ENCODE results near the gene PFDN1. TPM values are rescaled to one million over a fixed set of nuclear protein-coding genes. Genes with fewer than 3 reads are reported as not detected.

PFDN1 gene
- total and polyA plus RNA-seq, 7 donors = 35.9 to 115 (median 55.0) TPM

GRCh38 chr5:140251527-140251973, 51.4 kb downstream of the PFDN1 start:
- 42 to 65% (median 42%) methylated on average over 5 of the region's 5 CpGs for WGBS, 3 donors
- intact Hi-C loops (cut with DNase I) = no loop called here

DNA sequence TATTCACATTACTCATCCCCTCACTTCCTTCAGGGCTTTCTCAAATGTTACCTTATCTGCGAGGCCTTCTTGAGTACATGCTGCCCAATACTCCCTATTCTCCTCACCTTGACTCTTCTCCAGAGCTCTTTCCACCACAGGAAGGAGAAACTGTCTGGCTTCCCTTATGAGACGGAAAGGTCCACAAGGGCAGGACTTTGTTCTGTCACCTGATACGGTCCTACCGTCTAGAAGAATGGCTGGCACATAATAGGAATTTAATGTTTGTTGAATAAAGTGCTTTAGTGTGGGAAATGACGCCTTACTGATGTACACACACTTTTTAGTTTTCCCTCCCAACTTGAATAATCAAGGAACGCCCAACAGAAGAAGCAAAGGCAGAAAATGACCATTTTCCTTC, 52.5 kb downstream of the PFDN1 start:
- 56 to 61% (median 60%) methylated on average over 6 of the region's 6 CpGs for WGBS, 3 donors
- peak overlapping the region; percentile 88 for H3K27ac ChIP-seq
- DNase-seq (no peak), ATAC-seq (no peak)
- H3K4me3 ChIP-seq = no peak overlapping the region
- H3K27me3 ChIP-seq (ENCODE audit: insufficient read depth in 3 of 3, low read length in 2 of 3) = no peaks in the 10 kb centered on the region
- H3K4me1 ChIP-seq = peaks cover 68% of the 10 kb centered on the region
- intact Hi-C loops (cut with DNase I) = no loop called here
- peaks cover 0 to 15% of the 10 kb centered on the region in 2 donors for H3K36me3 ChIP-seq (ENCODE audit: insufficient read depth in 1 of 2, low read depth in 1 of 2)
- H3K9me3 ChIP-seq = no peaks in the 10 kb centered on the region
- TF ChIP-seq, protein P1, sequence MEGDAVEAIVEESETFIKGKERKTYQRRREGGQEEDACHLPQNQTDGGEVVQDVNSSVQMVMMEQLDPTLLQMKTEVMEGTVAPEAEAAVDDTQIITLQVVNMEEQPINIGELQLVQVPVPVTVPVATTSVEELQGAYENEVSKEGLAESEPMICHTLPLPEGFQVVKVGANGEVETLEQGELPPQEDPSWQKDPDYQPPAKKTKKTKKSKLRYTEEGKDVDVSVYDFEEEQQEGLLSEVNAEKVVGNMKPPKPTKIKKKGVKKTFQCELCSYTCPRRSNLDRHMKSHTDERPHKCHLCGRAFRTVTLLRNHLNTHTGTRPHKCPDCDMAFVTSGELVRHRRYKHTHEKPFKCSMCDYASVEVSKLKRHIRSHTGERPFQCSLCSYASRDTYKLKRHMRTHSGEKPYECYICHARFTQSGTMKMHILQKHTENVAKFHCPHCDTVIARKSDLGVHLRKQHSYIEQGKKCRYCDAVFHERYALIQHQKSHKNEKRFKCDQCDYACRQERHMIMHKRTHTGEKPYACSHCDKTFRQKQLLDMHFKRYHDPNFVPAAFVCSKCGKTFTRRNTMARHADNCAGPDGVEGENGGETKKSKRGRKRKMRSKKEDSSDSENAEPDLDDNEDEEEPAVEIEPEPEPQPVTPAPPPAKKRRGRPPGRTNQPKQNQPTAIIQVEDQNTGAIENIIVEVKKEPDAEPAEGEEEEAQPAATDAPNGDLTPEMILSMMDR (IDR thresholded peaks at IDR 0.05) = no peak

More at GRCh38 chr5:140251527-140251973, 51.4 kb downstream of the PFDN1 start:
- DNase-seq (peak in 1 of 2 donors; percentile 49), ATAC-seq (peak; percentile 49 to 82 (median 74))
- Histone ChIP-seq H3K4me3 (no peak overlapping the region), H3K27me3 (ENCODE audit: insufficient read depth in 3 of 3, low read length in 2 of 3) (no peaks in the 10 kb centered on the region), H3K4me1 (peaks cover 61% of the 10 kb centered on the region), H3K36me3 (ENCODE audit: insufficient read depth in 1 of 2, low read depth in 1 of 2) (peaks cover 0 to 11% of the 10 kb centered on the region in 2 donors), H3K27ac (peak overlapping the region; percentile 88), H3K9me3 (no peaks in the 10 kb centered on the region)
- TF ChIP-seq, protein P1 (IDR thresholded peaks at IDR 0.05) = no peak

DNA sequence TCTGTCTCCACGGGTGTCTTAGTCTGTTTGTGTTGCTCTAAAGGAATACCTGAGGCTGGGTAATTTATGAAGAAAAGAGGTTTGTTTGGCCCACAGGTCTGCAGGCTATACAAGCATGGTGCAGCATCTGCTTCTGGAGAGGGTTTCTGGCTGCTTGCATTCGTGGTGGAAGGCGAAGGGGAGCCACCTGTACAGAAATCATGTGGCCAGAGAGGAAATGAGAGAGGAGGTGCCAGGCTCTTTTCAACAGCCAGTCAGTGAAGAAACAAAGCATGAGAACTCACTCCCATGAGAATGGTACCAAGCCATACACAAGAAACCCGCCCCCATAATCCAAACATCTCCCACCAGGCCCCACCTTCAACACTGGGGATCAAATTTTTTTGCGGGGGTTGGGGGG, 53.4 kb downstream of the PFDN1 start:
- Histone ChIP-seq H3K27me3 (ENCODE audit: insufficient read depth in 3 of 3, low read length in 2 of 3) (no peaks in the 10 kb centered on the region), H3K36me3 (ENCODE audit: insufficient read depth in 1 of 2, low read depth in 1 of 2) (peaks cover 0 to 22% of the 10 kb centered on the region in 2 donors), H3K4me3 (no peak overlapping the region), H3K4me1 (peaks cover 76% of the 10 kb centered on the region), H3K27ac (peak overlapping the region; percentile 88), H3K9me3 (no peaks in the 10 kb centered on the region)
- intact Hi-C loops (cut with DNase I) = loop anchor here in 1 of 2 donors (10.0 kb wide), 1 partner anchor 45 kb away; no protein-coding TSS in a partner anchor
- ATAC-seq (no peak), DNase-seq (no peak)
- 73 to 75% (median 74%) methylated on average over 5 of the region's 5 CpGs for WGBS, 3 donors
- TF ChIP-seq, protein P1 (IDR thresholded peaks at IDR 0.05) = no peak

GRCh38 chr5:140248414-140248813, 54.5 kb downstream of the PFDN1 start:
- DNase-seq (no peak), ATAC-seq (no peak)
- intact Hi-C loops (cut with DNase I) = loop anchor here in 1 of 2 donors (10.0 kb wide), 1 partner anchor 46 kb away; no protein-coding TSS in a partner anchor
- 58 to 77% (median 59%) methylated on average over 3 of the region's 3 CpGs for WGBS, 3 donors
- Histone ChIP-seq H3K4me3 (no peak overlapping the region), H3K9me3 (no peaks in the 10 kb centered on the region), H3K27me3 (ENCODE audit: insufficient read depth in 3 of 3, low read length in 2 of 3) (no peaks in the 10 kb centered on the region), H3K36me3 (ENCODE audit: insufficient read depth in 1 of 2, low read depth in 1 of 2) (peaks cover 0 to 28% of the 10 kb centered on the region in 2 donors), H3K4me1 (peaks cover 81% of the 10 kb centered on the region), H3K27ac (peak overlapping the region; percentile 88)
- TF ChIP-seq, protein P1 (IDR thresholded peaks at IDR 0.05) = no peak
